OCI-LY3 (cell line): Measurements from ENCODE around the gene RNGTT.

Experiments used
- EZH2phosphoT487 ChIP-seq: fragments of 200-600 bp; shearing (Covaris generic); IDR thresholded peaks from 2 replicates; pipeline ENCODE4 v1.6.1; 2018; ENCODE audit warnings: antibody characterized with exemption, mixed run types, low read depth
- TF ChIP-seq, protein P1 (sequence below): fragments of 200-600, 300-600 bp; sonication (generic); IDR thresholded peaks from 2 replicates; pipeline ENCODE4 v1.5.1; 2014; ENCODE audit warnings: antibody characterized with exemption, low read length, low read depth

- TF ChIP-seq, protein P1, sequence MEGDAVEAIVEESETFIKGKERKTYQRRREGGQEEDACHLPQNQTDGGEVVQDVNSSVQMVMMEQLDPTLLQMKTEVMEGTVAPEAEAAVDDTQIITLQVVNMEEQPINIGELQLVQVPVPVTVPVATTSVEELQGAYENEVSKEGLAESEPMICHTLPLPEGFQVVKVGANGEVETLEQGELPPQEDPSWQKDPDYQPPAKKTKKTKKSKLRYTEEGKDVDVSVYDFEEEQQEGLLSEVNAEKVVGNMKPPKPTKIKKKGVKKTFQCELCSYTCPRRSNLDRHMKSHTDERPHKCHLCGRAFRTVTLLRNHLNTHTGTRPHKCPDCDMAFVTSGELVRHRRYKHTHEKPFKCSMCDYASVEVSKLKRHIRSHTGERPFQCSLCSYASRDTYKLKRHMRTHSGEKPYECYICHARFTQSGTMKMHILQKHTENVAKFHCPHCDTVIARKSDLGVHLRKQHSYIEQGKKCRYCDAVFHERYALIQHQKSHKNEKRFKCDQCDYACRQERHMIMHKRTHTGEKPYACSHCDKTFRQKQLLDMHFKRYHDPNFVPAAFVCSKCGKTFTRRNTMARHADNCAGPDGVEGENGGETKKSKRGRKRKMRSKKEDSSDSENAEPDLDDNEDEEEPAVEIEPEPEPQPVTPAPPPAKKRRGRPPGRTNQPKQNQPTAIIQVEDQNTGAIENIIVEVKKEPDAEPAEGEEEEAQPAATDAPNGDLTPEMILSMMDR, result no peak
- no peak for TF ChIP-seq EZH2phosphoT487
Observed at GRCh38 chr6:88683734-88684133, 279.7 kb downstream of the RNGTT start.
